ENCODE measurements around the gene GJA4. TPM values are rescaled to one million over a fixed set of nuclear protein-coding genes. Genes with fewer than 3 reads are reported as not detected.

GJA4 gene
- total and polyA plus RNA-seq, 2 donors (not counting 3 experiments of a cell fraction or from before 2014, with no cell fraction given), result 22.1 to 175 TPM

DNA sequence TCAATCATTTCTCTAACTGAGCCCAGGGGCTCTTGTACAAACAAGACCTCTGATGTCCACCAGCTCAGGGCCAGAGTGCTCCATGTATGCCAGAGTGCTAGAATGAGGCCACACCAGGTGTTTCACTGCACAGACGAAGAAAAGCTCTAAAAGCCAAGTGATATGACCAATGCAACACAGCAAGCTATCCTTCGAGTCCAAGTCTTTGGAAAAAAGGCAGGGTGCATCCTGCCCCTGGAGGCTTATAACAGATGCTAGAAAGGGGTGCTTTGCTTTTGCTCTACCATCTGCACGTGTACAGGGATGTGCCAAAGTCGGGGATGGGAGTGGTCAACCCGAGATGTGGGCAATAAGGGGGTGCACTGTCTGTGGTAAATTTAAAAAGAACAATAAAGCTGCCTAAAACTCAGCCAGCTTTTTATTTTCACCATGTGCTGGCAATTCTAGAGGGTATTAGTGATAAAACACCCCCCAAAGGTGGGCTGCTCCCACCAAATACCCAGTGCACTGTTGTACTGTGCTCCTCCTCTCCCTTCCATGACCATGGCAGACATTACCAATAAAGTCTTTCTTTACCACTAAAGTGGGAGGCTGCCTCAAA, 34.6 kb downstream of the GJA4 start:
- CTCF ChIA-PET, result interaction anchor here (1.0 to 1.4 kb wide), 4 partner anchors 13 to 39 kb away, joined by 3 read pairs; no protein-coding TSS in a partner anchor
- dilution Hi-C loops (cut with MboI; ENCODE audit: extremely low pct_ligation_motif_present, low sequenced_read_pairs), result no loop called here
- no peaks in the 10 kb centered on the region for H3K9me1 ChIP-seq (replicated peaks; ENCODE audit: control insufficient read depth, extremely low read depth, insufficient read depth, low read length)
- no peak for FAIRE-seq
- H3K9me3 ChIP-seq (replicated peaks; ENCODE audit: control insufficient read depth, insufficient read depth, low read length), result no peaks in the 10 kb centered on the region
- H3K27ac ChIP-seq (ENCODE audit: insufficient read depth, low read depth, low read length), result no peak overlapping the region
- no peak overlapping the region for H3K4me3 ChIP-seq (replicated peaks in 1 of 3; ENCODE audit: insufficient read depth in 1 of 3, low read depth in 1 of 3, low read length in 3 of 3)
- BruUV-seq (replicated peaks), result no TSS peak
- no peaks in the 10 kb centered on the region for H4K20me1 ChIP-seq (replicated peaks; ENCODE audit: control insufficient read depth, extremely low read depth, insufficient read depth, low read length)
- H3K4me2 ChIP-seq (ENCODE audit: insufficient read depth, low read length), result no peak overlapping the region
- H3K27me3 ChIP-seq (ENCODE audit: control insufficient read depth in 2 of 2, insufficient read depth in 2 of 2, low read length in 2 of 2), result peaks cover 2 to 3% of the 10 kb centered on the region in 2 experiments
- POLR2A ChIA-PET, result no interaction called here
- intact Hi-C loops (cut with micrococcal nuclease), result no loop called here
- no peaks in the 10 kb centered on the region for H3K79me2 ChIP-seq (ENCODE audit: control insufficient read depth, insufficient read depth, low read length)
- H3K36me3 ChIP-seq (ENCODE audit: control insufficient read depth in 2 of 2, extremely low read depth in 1 of 2, insufficient read depth in 2 of 2, low read length in 2 of 2), result no peaks in the 10 kb centered on the region
- TF ChIP-seq POLR2A (IDR thresholded peaks at IDR 0.05; ENCODE audit: low read depth, low read length) (no peak), GATA2 (IDR thresholded peaks at IDR 0.05; ENCODE audit: insufficient read depth, insufficient read length, low read depth, low read length) (no peak), MYC (IDR thresholded peaks at IDR 0.05; ENCODE audit: low read depth, low read length) (no peak), FOS (IDR thresholded peaks at IDR 0.05; ENCODE audit: borderline replicate concordance, insufficient read depth, low read length) (no peak), JUN (IDR thresholded peaks at IDR 0.05; ENCODE audit: borderline replicate concordance, insufficient read depth, insufficient read length, low read depth) (no peak), EZH2 (IDR thresholded peaks at IDR 0.05; ENCODE audit: borderline replicate concordance, low read depth, low read length, severe bottlenecking) (no peak), POLR2AphosphoS5 (IDR thresholded peaks at IDR 0.05; ENCODE audit: insufficient read depth, low read depth, low read length) (no peak)
- TF ChIP-seq, protein P1, sequence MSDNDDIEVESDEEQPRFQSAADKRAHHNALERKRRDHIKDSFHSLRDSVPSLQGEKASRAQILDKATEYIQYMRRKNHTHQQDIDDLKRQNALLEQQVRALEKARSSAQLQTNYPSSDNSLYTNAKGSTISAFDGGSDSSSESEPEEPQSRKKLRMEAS (IDR thresholded peaks at IDR 0.05; ENCODE audit: insufficient read depth, insufficient read length), result no peak
- no peak overlapping the region for H3K9ac ChIP-seq (replicated peaks; ENCODE audit: extremely low read depth, insufficient read depth, low read length)
- no peaks in the 10 kb centered on the region for H3K4me1 ChIP-seq (ENCODE audit: control insufficient read depth, extremely low read depth, insufficient read depth, low read length)
- no peak overlapping the region for H2AFZ ChIP-seq (ENCODE audit: low read depth, low read length)
- no peak for DNase-seq (ENCODE audit: low read depth, low spot score)
